Suppressor macrophage treated with lipopolysaccharide for 1 hour (primary cell): ENCODE measurements around the gene ERCC1.

Experiments used
- DNase-seq, 3 donors: peaks; one replicate each; pipeline ENCODE4 v3.0.0-alpha.2; 2020 to 2022

The ERCC1 gene

DNA sequence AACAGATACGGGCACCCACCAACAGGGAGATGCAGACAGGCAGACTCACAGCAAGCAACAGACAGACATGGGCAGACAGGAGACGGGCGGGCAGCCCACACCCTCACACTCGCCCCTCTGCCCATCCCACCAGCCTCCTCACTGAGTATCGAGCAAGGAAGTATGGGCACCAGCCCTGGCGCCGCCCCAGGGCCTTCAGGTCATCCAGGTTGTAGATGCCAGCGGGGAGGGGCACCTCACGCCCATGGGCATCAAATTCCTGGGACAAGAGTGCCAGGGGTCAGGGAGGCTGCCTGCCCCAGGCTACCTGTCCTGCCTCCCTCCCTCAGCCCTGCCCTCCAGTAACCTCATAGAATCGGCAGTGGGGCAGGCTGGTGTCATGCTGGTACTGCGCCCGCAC is 59.0 kb downstream of the ERCC1 start:
- DNase-seq = no peak

GRCh38 chr19:45363861-45364459 is 59.8 kb downstream of the ERCC1 start:
- no peak for DNase-seq

DNA sequence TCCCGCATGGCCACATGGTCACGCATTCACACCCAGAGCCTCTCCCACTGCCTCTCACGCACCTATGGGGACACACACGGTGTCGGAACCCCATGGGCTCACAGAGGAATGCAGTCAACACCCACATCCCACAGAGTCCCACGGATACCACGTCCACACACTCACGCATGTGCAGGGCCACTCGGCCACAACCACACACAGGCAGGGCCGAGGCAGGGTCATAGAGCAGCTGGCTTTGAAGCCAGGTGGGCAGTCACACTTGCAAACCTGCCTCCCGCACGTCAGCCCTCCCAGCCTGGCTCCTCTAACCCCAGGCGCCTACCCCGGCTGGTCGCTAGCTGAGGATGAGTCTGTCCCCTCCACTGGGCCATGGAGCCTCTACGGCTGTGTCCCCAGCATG is 61.4 kb downstream of the ERCC1 start:
- DNase-seq = no peak

DNA sequence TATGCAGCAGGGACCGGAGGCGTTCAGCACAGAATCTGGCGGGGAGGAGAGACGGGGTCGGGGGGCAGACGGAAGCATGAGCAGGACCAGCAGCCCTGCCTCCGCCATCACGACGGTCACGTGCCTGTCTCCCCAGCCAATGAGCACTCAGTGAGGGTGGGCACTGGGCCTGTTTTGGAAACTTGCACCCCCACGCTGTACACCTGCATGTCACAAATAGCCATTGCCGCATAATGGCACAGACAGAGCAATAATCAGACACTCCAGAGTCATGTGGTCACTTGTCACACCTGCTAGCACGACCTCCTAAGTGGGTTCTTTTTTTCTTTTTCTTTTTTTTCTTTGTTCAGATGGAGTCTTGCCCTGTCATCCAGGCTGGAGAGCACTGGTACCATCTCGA is 62.1 kb downstream of the ERCC1 start:
- no peak for DNase-seq

DNA sequence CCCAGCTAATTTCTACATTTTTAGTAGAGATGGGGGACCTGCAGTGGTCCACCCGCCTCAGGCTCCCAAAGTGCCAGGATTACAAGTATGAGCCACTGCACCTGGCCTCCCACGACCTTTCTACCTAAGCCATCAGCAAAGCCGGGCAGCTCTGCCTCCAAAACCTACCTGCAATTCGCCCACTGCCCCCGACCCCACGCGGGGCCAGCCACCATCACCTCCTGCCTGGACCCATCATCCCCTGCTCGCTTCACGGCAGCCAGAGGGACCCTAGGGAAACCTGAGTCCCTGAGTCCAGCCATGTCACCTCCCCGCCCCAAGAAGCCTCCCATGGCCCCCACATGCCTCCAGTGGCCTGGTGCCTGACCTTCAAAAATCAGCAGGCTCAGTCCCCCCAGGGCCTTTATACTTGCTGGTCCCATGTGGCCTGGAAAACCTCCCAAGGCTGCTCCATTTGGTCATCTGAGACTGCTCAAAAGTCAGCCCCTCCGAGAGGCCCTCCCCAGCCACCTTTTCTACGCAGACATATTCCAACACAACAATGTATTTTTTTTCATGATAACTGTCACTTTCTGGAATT is 65.4 kb downstream of the ERCC1 start:
- no peak for DNase-seq

DNA sequence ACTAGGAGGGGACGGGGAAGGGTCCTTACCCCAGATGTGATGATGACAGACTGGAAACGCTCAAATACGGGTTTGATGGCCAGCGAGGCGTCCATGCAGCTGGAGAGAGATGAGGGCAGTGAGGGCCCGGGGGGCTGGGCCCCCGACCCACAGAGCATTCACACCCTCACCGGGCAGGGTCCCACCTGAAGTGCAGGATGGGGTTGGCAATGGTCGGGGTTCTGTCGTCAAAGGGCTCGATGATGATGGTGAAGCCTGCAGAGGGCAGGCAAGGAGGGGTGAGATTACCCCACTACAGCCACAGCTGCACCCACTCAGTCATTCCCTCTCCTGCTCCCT is 66.3 kb downstream of the ERCC1 start:
- no peak for DNase-seq
